HepG2 (cell line): ENCODE data around the gene PGGT1B. TPM values are rescaled to one million over a fixed set of nuclear protein-coding genes. Genes with fewer than 3 reads are reported as not detected.

Source experiments
- ATAC-seq: fragments of 200-7000 bp; cut with Tn5 transposase; 3 replicates; pipeline ENCODE4 v1.9.1; 2020; ENCODE audit warnings: mild to moderate bottlenecking, moderate library complexity
- BruUV-seq: library from RNA; stranded (reverse); fragments of 400-500 nt; replicated peaks from 2 replicates; lab custom pipeline; 2021; lab: Mats Ljungman, UMichigan
- CTCF ChIA-PET: fragments of 300-600 bp; formaldehyde crosslinking; extraction: SDS; loops from one replicate; lab custom pipeline; 2021; ENCODE audit warnings: low total read pairs, inconsistent platforms, low intra/inter-chr PET ratio; lab: Yijun Ruan, JAX
- POLR2A ChIA-PET: fragments of 350-600 bp; sonication (Branson Sonifier 250); formaldehyde crosslinking; loops from one replicate; lab custom pipeline; 2020; ENCODE audit warnings: antibody characterized with exemption, inconsistent platforms; lab: Yijun Ruan, JAX
- DNase-seq: peaks from one replicate; pipeline ENCODE4 v3.0.0-alpha.2; 2015; ENCODE audit warnings: low spot score
- FAIRE-seq: peaks from 3 replicates; lab custom pipeline; 2011; peaks lifted over from hg19 to GRCh38; lab: Jason Lieb, UNC
- H2AFZ ChIP-seq: one replicate; pipeline ENCODE4 v1.6.1; 2011; ENCODE audit warnings: low read length, inconsistent platforms
- H3K27ac ChIP-seq: fragments of 300-600 bp; 3 replicates; pipeline ENCODE4 v1.8.0; 2011; ENCODE audit warnings: mixed run types, mild to moderate bottlenecking, mixed read lengths, low read length, inconsistent platforms; ENCODE audit not compliant: insufficient read depth; ENCODE audit errors: extremely low read length
- H3K27me3 ChIP-seq, 2 experiments: fragments of 200-600 bp in 1 of 2; 2 replicates in 1 of 2; 3 replicates in 1 of 2; pipeline versions ENCODE4 v1.6.0 to v1.8.0; 2011; ENCODE audit warnings: low read length in 2 of 2, mild to moderate bottlenecking in 2 of 2, moderate library complexity in 2 of 2, inconsistent platforms in 1 of 2; ENCODE audit not compliant: insufficient read depth in 2 of 2, control insufficient read depth in 1 of 2
- H3K36me3 ChIP-seq, 2 experiments: fragments of 200-600 bp in 1 of 2; replicated peaks in 1 of 2; 2 replicates in 1 of 2; 3 replicates in 1 of 2; pipeline versions ENCODE4 v1.5.1 to v1.8.0; 2011; ENCODE audit warnings: low read length in 2 of 2, inconsistent platforms in 1 of 2; ENCODE audit not compliant: insufficient read depth in 2 of 2, control insufficient read depth in 1 of 2
- H3K4me1 ChIP-seq: 2 replicates; pipeline ENCODE4 v1.5.1; 2012; ENCODE audit warnings: low read length, inconsistent platforms; ENCODE audit not compliant: insufficient read depth
- H3K4me2 ChIP-seq: 2 replicates; pipeline ENCODE4 v1.6.0; 2011; ENCODE audit warnings: low read depth, low read length, inconsistent platforms
- H3K4me3 ChIP-seq, 3 experiments: fragments of 200-600 bp in 1 of 3; sonication (generic), shearing (Covaris generic) in 1 of 3; replicated peaks in 1 of 3; 2 replicates each; pipeline ENCODE4 v1.5.1; 2011 to 2016; ENCODE audit warnings: low read length in 3 of 3, inconsistent platforms in 2 of 3, low read depth in 2 of 3, mild to moderate bottlenecking in 2 of 3, control low read depth in 1 of 3, mixed read lengths in 1 of 3; ENCODE audit not compliant: insufficient read depth in 1 of 3
- H3K79me2 ChIP-seq: one replicate; pipeline ENCODE4 v1.6.1; 2011; ENCODE audit warnings: low read length, inconsistent platforms; ENCODE audit not compliant: insufficient read depth
- H3K9ac ChIP-seq: 2 replicates; pipeline ENCODE4 v1.6.0; 2011; ENCODE audit warnings: mild to moderate bottlenecking, low read depth, low read length, inconsistent platforms; ENCODE audit not compliant: insufficient read depth
- H3K9me3 ChIP-seq: 2 replicates; pipeline ENCODE4 v1.5.1; 2012; ENCODE audit warnings: mild to moderate bottlenecking, low read length
- H4K20me1 ChIP-seq: 2 replicates; pipeline ENCODE4 v1.6.0; 2011; ENCODE audit warnings: inconsistent platforms, mild to moderate bottlenecking, low read length, moderate library complexity; ENCODE audit not compliant: insufficient read depth
- ATF1 ChIP-seq: IDR thresholded peaks from 2 replicates; pipeline ENCODE4 v1.6.1; 2016; ENCODE audit warnings: mild to moderate bottlenecking, control low read depth
- HNRNPLL ChIP-seq: fragments of 200-400 bp; formaldehyde crosslinking; IDR thresholded peaks from 2 replicates; pipeline ENCODE4 v1.6.1; 2017; ENCODE audit warnings: mild to moderate bottlenecking, low read depth, low read length; ENCODE audit not compliant: poor library complexity, severe bottlenecking
- IRF1 ChIP-seq: sonication (generic); formaldehyde crosslinking; IDR thresholded peaks from 2 replicates; pipeline ENCODE4 v1.4.0; 2020; ENCODE audit warnings: low read depth, mild to moderate bottlenecking, missing genetic modification reagents
- MAFF ChIP-seq: IDR thresholded peaks from 2 replicates; pipeline ENCODE4 v1.6.1; 2011; ENCODE audit warnings: low read depth, low read length, improper control_type of control experiment
- MAFK ChIP-seq, 2 experiments: IDR thresholded peaks in 1 of 2; conservative IDR thresholded peaks in 1 of 2; 2 replicates each; pipeline ENCODE4 v1.6.1; 2011; ENCODE audit warnings: improper control_type of control experiment in 2 of 2, low read length in 2 of 2
- NCOA5 ChIP-seq: sonication (generic); formaldehyde crosslinking; IDR thresholded peaks from 2 replicates; pipeline ENCODE4 v1.4.0; 2020; ENCODE audit warnings: missing genetic modification reagents
- PCBP1 ChIP-seq: fragments of 200-400 bp; formaldehyde crosslinking; IDR thresholded peaks from 2 replicates; pipeline ENCODE4 v1.6.1; 2017; ENCODE audit warnings: mild to moderate bottlenecking, low read depth, low read length, borderline replicate concordance
- ZNF816 ChIP-seq: sonication (generic); formaldehyde crosslinking; IDR thresholded peaks from 2 replicates; pipeline ENCODE4 v1.8.0; 2022; ENCODE audit warnings: missing genetic modification reagents, mild to moderate bottlenecking, borderline replicate concordance
- WGBS: methylation state at CpG from one replicate; pipeline ENCODE4 v1.1.6; 2017; ENCODE audit warnings: low lambda C conversion rate; 5-methylcytosine and 5-hydroxymethylcytosine counted together
- in situ Hi-C: cut with HindIII; loops from 2 replicates; pipeline ENCODE4 v1.10.0; 2017; ENCODE audit warnings: low pct_unique_long_range_greater_than_20kb; ENCODE audit not compliant: extremely low pct_ligation_motif_present
- intact Hi-C: fragments of 100-400 bp; cut with micrococcal nuclease; formaldehyde crosslinking; loops from one replicate; pipeline ENCODE4 v1.10.0; 2022; ENCODE audit not compliant: unreplicated experiment
- polyA plus RNA-seq, 8 experiments: library from polyadenylated mRNA; depleted of rRNA in 3 of 8; stranded (reverse) in 7 of 8; unstranded in 1 of 8; fragments of >200 nt; fragmentation: Illumina TruSeq in 4 of 8; extraction: Trizol in 4 of 8; gene quantifications; 2 replicates each; pipeline versions ENCODE4 v1.2.1 to v1.2.3, GENCODE V29; 2011 to 2016; ENCODE audit warnings: low read depth in 4 of 8, missing spikeins in 1 of 8, mixed read lengths in 1 of 8; ENCODE audit not compliant: insufficient read depth in 1 of 8
- total RNA-seq, 5 experiments: library from RNA; depleted of rRNA; stranded (reverse); fragments of >200 nt; fragmentation: Illumina TruSeq; extraction: Trizol; gene quantifications; 2 replicates each; pipeline ENCODE4 v1.2.3, GENCODE V29; 2016; ENCODE audit warnings: low read depth in 1 of 5

The PGGT1B gene
- total and polyA plus RNA-seq, 2 of the 13 experiments (the other 11 are each of a cell fraction or from before 2014, with no cell fraction given): 2.4 to 42.7 TPM

DNA sequence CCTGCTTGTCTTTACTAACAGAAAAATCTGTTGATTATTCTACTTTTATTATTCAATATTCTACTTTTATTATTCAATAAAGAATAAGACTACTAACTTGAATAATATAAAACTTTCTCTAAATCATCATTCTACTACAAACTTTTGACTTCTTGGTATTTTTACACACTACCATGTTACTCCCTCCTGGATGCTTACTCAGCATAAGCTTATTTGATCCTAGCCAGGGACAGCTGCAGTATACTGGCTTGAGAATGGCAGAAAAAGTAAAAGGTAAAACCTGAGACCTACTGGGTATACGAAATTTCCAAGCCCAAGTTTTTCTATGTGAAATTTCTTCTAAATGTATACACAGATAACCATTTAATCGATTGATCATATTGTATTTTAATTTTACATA, 26.1 kb downstream of the PGGT1B start:
- BruUV-seq: no TSS peak
- Histone ChIP-seq H4K20me1 (no peaks in the 10 kb centered on the region), H3K36me3 (peaks cover 5 to 48% of the 10 kb centered on the region in 2 experiments), H3K27ac (no peak overlapping the region)
- TF ChIP-seq MAFF (peak; percentile 64), MAFK (conservative IDR thresholded peaks at IDR 0.05 in 1 of 2, IDR thresholded peaks at IDR 0.05 in 1 of 2; ENCODE audit: low read length in 2 of 2) (peak; percentile 68 to 80), ATF1 (CRISPR knock-in tag) (no peak), NCOA5 (CRISPR knock-in tag) (no peak)
- TF ChIP-seq, all 625 proteins: peak for 2
- CTCF ChIA-PET: no interaction called here
- no peak overlapping the region for H3K4me2 ChIP-seq
- no peak overlapping the region for H2AFZ ChIP-seq
- in situ Hi-C loops: no loop called here
- intact Hi-C loops: no loop called here
- WGBS: 93% methylated on average over 2 of the region's 2 CpGs
- H3K79me2 ChIP-seq: no peaks in the 10 kb centered on the region
- peaks cover 14% of the 10 kb centered on the region for H3K4me1 ChIP-seq
- no peak for ATAC-seq
- no peak overlapping the region for H3K4me3 ChIP-seq
- H3K27me3 ChIP-seq: no peaks in the 10 kb centered on the region
- POLR2A ChIA-PET: no interaction called here
- no peak for DNase-seq
- no peak overlapping the region for H3K9ac ChIP-seq
- H3K9me3 ChIP-seq: no peaks in the 10 kb centered on the region
- no peak for FAIRE-seq

DNA sequence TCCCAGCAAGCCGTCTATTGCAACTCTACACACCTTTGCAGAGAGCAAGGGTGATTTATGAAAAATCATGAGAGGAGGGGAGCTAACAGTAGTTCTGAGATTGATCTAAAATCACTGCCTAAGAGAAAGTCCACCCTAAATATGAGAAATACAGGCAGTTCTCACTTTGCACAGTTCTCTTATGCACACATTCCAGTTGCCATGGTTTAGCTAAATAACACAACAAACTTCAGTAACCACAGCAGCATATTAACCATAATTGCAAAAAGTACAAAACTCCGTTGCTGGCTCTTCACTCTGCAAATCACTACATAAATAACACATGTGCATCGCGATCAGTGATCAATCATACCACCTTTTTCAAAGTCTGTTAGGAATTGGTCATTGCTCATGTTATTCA, 31.1 kb downstream of the PGGT1B start:
- TF ChIP-seq HNRNPLL (no peak), IRF1 (no peak), ZNF816 (CRISPR knock-in tag) (no peak), PCBP1 (no peak)
- TF ChIP-seq, all 625 proteins: peak for 0
- DNase-seq: no peak
- in situ Hi-C loops: no loop called here
- 99% methylated on average over 4 of the region's 4 CpGs for WGBS
- POLR2A ChIA-PET: no interaction called here
- Histone ChIP-seq H3K27me3 (no peaks in the 10 kb centered on the region), H3K4me1 (no peaks in the 10 kb centered on the region), H3K4me2 (no peak overlapping the region), H3K36me3 (peaks cover 8 to 63% of the 10 kb centered on the region in 2 experiments), H3K9ac (no peak overlapping the region), H2AFZ (no peak overlapping the region), H3K79me2 (no peaks in the 10 kb centered on the region), H3K4me3 (no peak overlapping the region), H3K9me3 (no peaks in the 10 kb centered on the region), H3K27ac (no peak overlapping the region), H4K20me1 (no peaks in the 10 kb centered on the region; the same call in 1 of the 2 replicates)
- ATAC-seq: no peak
- intact Hi-C loops: no loop called here
- BruUV-seq: no TSS peak
- CTCF ChIA-PET: no interaction called here
- no peak for FAIRE-seq
